Brain microvascular endothelial cell (primary cell): ENCODE results near the gene SLC2A11.

Source experiments
- DNase-seq: peaks from one replicate; pipeline ENCODE4 v3.0.0-alpha.2; 2020
- H3K27ac ChIP-seq: fragments of 250-450 bp; sonication (Bioruptor Pico); 2 replicates; pipeline ENCODE4 v1.5.1; 2020; ENCODE audit warnings: mild to moderate bottlenecking, moderate library complexity
- H3K27me3 ChIP-seq: fragments of 250-450 bp; sonication (Bioruptor Pico); replicated peaks from 2 replicates; pipeline ENCODE4 v1.5.1; 2020; ENCODE audit warnings: mild to moderate bottlenecking
- H3K36me3 ChIP-seq: fragments of 250-450 bp; sonication (Bioruptor Pico); replicated peaks from 2 replicates; pipeline ENCODE4 v1.5.1; 2020; ENCODE audit warnings: mild to moderate bottlenecking
- H3K4me3 ChIP-seq: 2 replicates; pipeline ENCODE4 v1.5.1; 2011; ENCODE audit warnings: low read depth, mild to moderate bottlenecking, control low read depth, low read length, moderate library complexity
- in situ Hi-C: cut with HindIII; loops from 2 replicates; pipeline ENCODE4 v1.10.0; 2017; ENCODE audit warnings: low sequenced_read_pairs, low pct_ligation_motif_present
- TF ChIP-seq, protein P1 (sequence below): IDR thresholded peaks from 2 replicates; pipeline ENCODE4 v1.5.1; 2011; ENCODE audit warnings: low read depth, mild to moderate bottlenecking, moderate library complexity, low read length, control low read depth, inconsistent platforms; ENCODE audit errors: missing control alignments

Gene SLC2A11

DNA sequence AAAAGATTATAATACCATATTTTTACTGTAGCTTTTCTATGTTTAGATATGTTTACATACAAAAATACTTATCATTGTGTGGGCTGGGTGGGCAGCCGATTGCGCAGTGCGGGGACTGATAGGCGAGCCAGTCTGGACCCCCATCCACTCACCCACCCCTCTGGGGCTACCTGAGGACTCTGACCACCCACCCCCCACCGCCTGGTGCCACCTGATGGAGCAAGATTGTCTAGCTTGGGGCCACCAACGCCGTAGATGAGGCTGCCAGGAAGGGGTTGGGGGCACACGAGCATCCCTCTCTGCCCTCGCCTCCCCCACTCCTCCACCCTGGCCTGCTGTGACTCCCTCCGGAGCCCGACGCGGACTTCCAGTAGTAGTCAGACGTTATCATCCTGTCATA lies 68.9 kb downstream of the SLC2A11 start:
- in situ Hi-C loops, result no loop called here

More for the DNA sequence above, 68.9 kb downstream of the SLC2A11 start:
- Histone ChIP-seq H3K27me3 (no peaks in the 10 kb centered on the region), H3K36me3 (peaks cover 29% of the 10 kb centered on the region), H3K27ac (no peak overlapping the region), H3K4me3 (no peak overlapping the region)
- TF ChIP-seq, protein P1, sequence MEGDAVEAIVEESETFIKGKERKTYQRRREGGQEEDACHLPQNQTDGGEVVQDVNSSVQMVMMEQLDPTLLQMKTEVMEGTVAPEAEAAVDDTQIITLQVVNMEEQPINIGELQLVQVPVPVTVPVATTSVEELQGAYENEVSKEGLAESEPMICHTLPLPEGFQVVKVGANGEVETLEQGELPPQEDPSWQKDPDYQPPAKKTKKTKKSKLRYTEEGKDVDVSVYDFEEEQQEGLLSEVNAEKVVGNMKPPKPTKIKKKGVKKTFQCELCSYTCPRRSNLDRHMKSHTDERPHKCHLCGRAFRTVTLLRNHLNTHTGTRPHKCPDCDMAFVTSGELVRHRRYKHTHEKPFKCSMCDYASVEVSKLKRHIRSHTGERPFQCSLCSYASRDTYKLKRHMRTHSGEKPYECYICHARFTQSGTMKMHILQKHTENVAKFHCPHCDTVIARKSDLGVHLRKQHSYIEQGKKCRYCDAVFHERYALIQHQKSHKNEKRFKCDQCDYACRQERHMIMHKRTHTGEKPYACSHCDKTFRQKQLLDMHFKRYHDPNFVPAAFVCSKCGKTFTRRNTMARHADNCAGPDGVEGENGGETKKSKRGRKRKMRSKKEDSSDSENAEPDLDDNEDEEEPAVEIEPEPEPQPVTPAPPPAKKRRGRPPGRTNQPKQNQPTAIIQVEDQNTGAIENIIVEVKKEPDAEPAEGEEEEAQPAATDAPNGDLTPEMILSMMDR, result no peak
- no peak for DNase-seq
